Measurements from ENCODE around the gene ARL15. TPM values are rescaled to one million over a fixed set of nuclear protein-coding genes. Genes with fewer than 3 reads are reported as not detected.

ARL15 gene
- total RNA-seq, 4 donors from 2014 or later, result 36.2 to 338 (median 69.0) TPM

DNA sequence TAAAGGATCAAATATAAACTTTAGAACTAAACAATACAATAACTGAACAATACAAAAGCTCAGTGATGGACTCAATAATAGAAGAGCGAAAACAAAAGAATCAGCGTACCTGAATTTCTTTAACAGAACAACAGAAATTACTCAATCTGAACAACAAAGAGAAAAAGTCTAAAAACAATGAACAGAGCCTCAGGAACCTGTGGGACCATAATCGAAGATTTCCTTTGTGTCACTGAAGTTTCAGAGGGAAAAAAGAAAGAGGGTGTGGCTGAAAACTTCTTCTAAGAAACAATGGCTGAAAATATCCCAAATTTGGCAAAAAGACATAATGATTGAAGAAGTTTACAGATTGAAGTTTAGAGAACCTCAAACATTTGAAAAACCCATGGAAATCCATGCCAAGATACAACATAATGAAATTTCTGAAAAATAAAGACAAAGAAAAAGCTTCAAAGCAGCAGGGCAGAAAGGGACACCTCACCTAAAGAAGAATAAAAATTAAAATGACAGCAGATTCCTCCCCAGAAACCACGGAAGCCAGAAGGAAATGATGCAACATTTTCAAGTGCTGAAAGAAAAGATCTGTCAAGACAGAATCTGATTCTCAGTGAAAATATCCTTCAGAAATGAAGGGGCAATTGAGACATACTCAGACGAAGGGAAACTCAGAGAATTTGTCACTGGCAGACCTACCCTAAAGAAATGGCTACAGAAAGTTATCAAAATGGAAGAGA lies 288.8 kb downstream of the ARL15 start:
- H3K9me3 ChIP-seq, result no peaks in the 10 kb centered on the region
- no peaks in the 10 kb centered on the region for H3K27me3 ChIP-seq
- no peak for DNase-seq
- H3K36me3 ChIP-seq, result no peaks in the 10 kb centered on the region
- TF ChIP-seq, protein P1, sequence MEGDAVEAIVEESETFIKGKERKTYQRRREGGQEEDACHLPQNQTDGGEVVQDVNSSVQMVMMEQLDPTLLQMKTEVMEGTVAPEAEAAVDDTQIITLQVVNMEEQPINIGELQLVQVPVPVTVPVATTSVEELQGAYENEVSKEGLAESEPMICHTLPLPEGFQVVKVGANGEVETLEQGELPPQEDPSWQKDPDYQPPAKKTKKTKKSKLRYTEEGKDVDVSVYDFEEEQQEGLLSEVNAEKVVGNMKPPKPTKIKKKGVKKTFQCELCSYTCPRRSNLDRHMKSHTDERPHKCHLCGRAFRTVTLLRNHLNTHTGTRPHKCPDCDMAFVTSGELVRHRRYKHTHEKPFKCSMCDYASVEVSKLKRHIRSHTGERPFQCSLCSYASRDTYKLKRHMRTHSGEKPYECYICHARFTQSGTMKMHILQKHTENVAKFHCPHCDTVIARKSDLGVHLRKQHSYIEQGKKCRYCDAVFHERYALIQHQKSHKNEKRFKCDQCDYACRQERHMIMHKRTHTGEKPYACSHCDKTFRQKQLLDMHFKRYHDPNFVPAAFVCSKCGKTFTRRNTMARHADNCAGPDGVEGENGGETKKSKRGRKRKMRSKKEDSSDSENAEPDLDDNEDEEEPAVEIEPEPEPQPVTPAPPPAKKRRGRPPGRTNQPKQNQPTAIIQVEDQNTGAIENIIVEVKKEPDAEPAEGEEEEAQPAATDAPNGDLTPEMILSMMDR (IDR thresholded peaks at IDR 0.05), result no peak
- no peak for TF ChIP-seq POLR2A (IDR thresholded peaks at IDR 0.05)
- H3K4me3 ChIP-seq, result no peak overlapping the region
- H3K27ac ChIP-seq, result no peak overlapping the region
- no peaks in the 10 kb centered on the region for H3K4me1 ChIP-seq
- intact Hi-C loops (cut with DNase I; ENCODE audit: low total_unique reads), result no loop called here

DNA sequence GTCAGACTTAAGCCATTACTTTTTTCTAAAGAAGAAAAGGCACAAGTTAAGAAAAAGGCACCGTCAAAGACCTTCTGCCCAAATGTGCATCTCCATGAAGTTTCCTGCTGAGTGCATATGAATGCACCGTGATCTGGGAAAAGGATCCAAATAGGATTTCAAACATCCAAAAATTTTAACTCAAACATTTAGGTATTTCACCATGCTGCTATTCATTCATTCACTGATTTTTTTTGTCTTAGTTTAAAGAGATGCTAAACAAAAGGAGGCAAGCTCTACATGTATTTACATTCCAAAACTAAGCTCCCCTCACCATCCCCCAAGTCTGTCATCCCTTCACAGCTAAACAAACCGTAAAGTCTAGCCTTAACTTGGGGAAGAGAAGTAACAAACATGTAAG lies 291.9 kb downstream of the ARL15 start:
- TF ChIP-seq, protein P1 (IDR thresholded peaks at IDR 0.05), result no peak
- TF ChIP-seq POLR2A (IDR thresholded peaks at IDR 0.05), result no peak
- Histone ChIP-seq H3K27me3 (no peaks in the 10 kb centered on the region), H3K36me3 (no peaks in the 10 kb centered on the region), H3K9me3 (peaks cover 0 to 8% of the 10 kb centered on the region in 2 donors), H3K4me3 (no peak overlapping the region), H3K27ac (no peak overlapping the region), H3K4me1 (no peaks in the 10 kb centered on the region)
- no peak for DNase-seq
- intact Hi-C loops (cut with DNase I; ENCODE audit: low total_unique reads), result no loop called here

DNA sequence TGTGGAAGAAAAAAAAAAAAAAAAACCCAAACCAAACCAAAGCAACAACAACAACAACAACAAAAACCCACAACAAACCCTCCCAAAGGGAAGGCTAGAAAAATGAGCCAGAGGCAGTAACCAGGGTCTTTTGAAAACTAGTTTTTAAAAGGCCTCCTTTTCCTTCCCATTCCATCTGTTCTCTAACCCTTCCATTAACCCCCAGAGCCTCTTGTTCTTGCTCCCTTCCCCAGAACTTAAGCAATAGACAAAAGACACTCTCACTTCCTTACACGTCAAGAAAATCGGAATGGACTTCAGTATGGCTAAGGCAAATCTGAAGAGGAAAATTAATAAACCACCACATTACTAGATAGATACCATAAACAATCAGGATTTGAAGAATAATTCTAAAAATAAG lies 292.8 kb downstream of the ARL15 start:
- Histone ChIP-seq H3K4me3 (no peak overlapping the region), H3K36me3 (no peaks in the 10 kb centered on the region), H3K27ac (no peak overlapping the region), H3K27me3 (no peaks in the 10 kb centered on the region), H3K4me1 (no peaks in the 10 kb centered on the region), H3K9me3 (peaks cover 0 to 8% of the 10 kb centered on the region in 2 donors)
- TF ChIP-seq POLR2A (IDR thresholded peaks at IDR 0.05), result no peak
- TF ChIP-seq, protein P1 (IDR thresholded peaks at IDR 0.05), result no peak
- intact Hi-C loops (cut with DNase I; ENCODE audit: low total_unique reads), result no loop called here
- no peak for DNase-seq

DNA sequence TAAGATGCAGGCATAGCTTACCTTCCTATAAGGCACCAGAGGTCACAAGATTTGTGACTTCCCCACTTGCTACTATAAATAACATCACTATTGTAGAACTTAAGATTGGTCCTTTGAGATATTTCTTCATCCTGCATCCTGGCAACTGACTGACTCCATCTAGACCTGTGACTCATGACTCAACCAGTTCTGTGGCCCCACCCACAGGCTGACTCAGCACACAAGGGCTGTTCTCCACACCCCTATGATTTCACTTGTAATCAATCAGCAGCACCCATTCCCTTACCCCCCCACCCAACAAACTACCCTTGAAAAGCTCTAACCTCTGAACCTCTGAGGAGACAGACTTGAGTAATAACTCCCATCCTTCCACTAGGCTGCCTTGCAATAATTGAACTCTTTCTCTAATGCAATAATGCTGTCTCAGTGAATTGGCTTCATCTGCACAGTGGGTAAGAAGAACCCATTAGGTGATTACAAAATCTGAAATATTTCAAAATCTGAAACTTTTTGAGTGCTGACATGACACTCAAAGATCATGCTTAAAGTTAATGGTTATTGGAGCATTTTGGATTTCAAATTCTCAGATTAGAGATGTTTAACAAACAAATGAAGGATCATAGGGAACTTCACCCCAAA lies 296.7 kb downstream of the ARL15 start:
- intact Hi-C loops (cut with DNase I; ENCODE audit: low total_unique reads), result no loop called here
- H3K27ac ChIP-seq, result no peak overlapping the region
- no peak overlapping the region for H3K4me3 ChIP-seq
- H3K36me3 ChIP-seq, result no peaks in the 10 kb centered on the region
- no peaks in the 10 kb centered on the region for H3K27me3 ChIP-seq
- H3K9me3 ChIP-seq, result peaks cover 0 to 8% of the 10 kb centered on the region in 2 donors
- H3K4me1 ChIP-seq, result no peaks in the 10 kb centered on the region
- no peak for TF ChIP-seq POLR2A (IDR thresholded peaks at IDR 0.05)
- TF ChIP-seq, protein P1 (IDR thresholded peaks at IDR 0.05), result no peak
- DNase-seq, result no peak

DNA sequence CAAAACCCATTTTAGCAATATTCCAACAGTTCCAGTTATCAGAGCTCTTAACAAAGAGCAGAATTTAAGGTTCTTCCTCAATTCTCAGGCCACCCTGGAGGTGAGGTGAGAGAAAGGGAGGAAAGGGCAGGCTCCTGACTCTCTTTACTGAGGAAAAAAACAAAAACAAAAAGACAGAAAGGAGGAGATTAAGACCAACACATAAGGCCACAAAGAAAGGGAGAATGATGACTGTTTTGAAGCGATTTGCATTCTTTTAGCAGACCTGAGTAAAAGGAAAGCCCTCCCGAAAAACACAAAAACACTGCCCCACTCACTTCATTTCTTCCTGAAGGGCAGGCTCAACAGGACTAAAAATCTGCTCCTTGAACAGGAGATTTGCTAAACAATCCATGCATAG lies 300.5 kb downstream of the ARL15 start:
- TF ChIP-seq, protein P1 (IDR thresholded peaks at IDR 0.05), result no peak
- no peak for TF ChIP-seq POLR2A (IDR thresholded peaks at IDR 0.05)
- intact Hi-C loops (cut with DNase I; ENCODE audit: low total_unique reads), result no loop called here
- H3K27me3 ChIP-seq, result no peaks in the 10 kb centered on the region
- no peak overlapping the region for H3K27ac ChIP-seq
- H3K4me1 ChIP-seq, result no peaks in the 10 kb centered on the region
- H3K36me3 ChIP-seq, result no peaks in the 10 kb centered on the region
- H3K9me3 ChIP-seq, result peaks cover 0 to 8% of the 10 kb centered on the region in 2 donors
- no peak overlapping the region for H3K4me3 ChIP-seq
- no peak for DNase-seq
